Sciatic nerve (tissue), 2 donors: Measurements from ENCODE around the gene EIPR1. TPM values are rescaled to one million over a fixed set of nuclear protein-coding genes. Genes with fewer than 3 reads are reported as not detected.

Source experiments
- ATAC-seq: fragments of 200-7000 bp; cut with Tn5 transposase; one replicate; pipeline ENCODE4 v1.9.1; 2020; ENCODE audit warnings: mild to moderate bottlenecking, moderate library complexity
- DNase-seq: peaks from one replicate; pipeline ENCODE4 v3.0.0-alpha.2; 2020; ENCODE audit warnings: low spot score
- intact Hi-C: fragments of 100-400 bp; cut with DNase I; formaldehyde crosslinking; loops from one replicate; pipeline ENCODE4 v1.14.2; 2022
- total RNA-seq: library from RNA; stranded (reverse); fragmentation: NEBNext Ultra II Directional; extraction: Animal tissue kit (Norgen Biotek cat#: 25700); gene quantifications from one replicate; pipeline ENCODE4 v1.2.1, GENCODE V29; 2021
- donor health status: DM: no; HTN: no; CAD: no.
- donor health status: DM: no; HTN: no; CAD: no.

The EIPR1 gene
- total RNA-seq, 1 donor from 2014 or later, result 14.7 TPM

DNA sequence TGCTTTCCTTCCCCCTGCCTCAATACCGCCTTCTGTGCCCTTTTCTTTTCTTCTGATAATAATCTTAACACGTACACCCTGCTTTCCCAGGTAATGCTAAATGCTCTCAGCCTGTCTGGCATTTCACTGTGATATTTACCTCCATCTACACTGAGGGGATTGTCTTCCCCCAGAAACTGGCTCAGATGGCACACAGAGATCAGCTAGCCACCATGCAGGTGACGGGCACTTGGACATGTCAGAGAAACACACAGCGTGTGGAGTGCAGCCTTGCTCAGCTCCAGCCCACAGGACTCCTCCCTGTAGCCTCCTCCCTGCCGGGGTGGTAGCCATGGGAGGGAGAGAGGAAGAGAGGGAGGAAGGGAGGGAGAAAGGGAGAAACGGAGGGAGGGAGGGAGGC is 131.2 kb downstream of the EIPR1 start:
- DNase-seq (no peak), ATAC-seq (no peak)
- intact Hi-C loops, result no loop called here

DNA sequence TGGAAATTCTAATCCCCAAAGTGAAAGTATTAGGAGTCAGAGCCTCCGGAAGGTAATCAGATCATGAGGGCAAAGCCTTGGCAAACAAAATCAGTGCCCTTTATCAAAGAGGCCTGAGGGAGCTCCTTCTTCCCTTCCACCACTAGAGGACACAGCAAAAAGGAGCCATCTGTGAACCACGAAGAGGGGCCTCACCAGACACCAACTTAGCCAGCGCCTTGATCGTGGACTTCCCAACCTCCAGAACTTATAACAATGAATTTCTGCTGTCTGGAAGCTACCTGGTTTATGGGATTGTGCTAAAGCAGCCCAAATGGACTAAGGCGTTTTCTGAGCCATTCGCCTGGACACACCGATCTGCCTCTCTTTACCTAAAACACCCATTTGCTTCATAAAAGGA is 133.1 kb downstream of the EIPR1 start:
- intact Hi-C loops, result no loop called here
- ATAC-seq (no peak), DNase-seq (no peak)

GRCh38 chr2:3243804-3244203 is 133.8 kb downstream of the EIPR1 start:
- intact Hi-C loops, result no loop called here
- DNase-seq (no peak), ATAC-seq (no peak)

DNA sequence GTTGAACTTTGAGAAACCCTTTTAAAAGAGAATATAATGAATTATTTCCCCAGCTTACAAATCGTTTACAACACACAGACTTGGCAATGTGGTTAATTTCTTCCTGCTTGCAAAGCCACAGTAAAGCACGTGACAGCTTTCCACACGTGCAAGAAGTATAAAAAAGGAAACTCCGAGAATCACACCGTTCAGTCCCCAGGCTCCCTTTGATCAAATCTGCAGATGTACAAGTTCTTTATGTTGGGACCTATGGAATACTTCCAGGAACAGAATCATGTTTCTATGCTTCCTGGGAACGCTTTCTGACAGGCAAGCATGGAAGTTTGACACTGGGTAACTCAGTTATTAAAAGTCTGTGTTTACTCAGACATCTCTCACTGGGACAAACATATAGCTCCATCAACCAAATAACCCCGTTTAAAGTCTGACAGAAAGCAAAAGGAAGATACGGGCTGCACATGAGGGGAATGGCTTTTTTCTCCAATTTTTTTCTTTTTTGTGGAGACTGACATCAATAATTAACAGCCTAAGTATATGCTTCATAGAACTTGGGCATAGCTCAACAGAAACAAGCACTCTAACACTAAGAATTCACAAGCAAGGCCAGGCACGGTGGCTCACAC is 134.8 kb downstream of the EIPR1 start:
- intact Hi-C loops, result no loop called here
- ATAC-seq (no peak), DNase-seq (no peak)

- no peak for ATAC-seq
- intact Hi-C loops, result no loop called here
- no peak for DNase-seq
Observed at GRCh38 chr2:3241971-3242746, 135.5 kb downstream of the EIPR1 start.

DNA sequence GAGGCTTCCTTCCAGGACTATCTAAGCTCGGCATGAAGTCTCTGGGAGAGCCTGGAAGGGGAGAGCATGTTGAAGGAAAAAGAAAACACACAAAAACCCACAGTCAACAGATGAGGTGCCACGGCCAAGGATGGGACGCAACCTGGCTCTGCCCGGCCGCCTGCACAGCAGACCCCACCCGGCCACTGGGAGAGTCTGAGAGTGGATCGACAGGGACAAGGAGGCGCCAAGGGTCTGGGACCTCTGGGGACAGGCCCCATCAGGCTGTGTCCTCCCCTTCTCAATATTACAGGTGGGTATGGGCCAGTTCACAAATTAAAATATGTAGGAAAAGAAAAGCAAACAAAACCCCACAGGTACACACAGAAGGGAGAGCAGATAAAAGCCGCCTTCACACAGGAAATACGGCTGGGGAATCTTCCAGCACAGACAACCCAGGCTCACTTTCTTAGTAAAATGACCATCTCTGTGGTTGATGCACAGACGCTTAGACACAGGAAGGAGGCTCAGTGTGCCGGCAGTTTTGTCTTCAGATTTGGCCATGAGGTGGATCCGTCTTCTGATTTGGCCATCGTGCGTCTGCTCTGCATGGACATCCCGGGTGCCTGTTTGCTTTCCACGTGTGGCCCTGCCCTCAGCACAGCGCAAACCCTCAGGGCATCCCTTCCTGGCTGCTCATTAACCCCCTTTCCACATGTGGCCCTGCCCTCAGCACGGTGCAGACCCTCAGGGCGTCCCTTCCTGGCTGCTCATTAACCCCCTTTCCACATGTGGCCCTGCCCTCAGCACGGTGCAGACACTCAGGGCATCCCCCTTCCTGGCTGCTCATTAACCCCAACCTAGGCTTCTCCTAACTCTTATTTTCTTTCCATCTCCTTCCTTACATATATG is 138.4 kb downstream of the EIPR1 start:
- intact Hi-C loops, result no loop called here
- ATAC-seq (no peak), DNase-seq (no peak)

DNA sequence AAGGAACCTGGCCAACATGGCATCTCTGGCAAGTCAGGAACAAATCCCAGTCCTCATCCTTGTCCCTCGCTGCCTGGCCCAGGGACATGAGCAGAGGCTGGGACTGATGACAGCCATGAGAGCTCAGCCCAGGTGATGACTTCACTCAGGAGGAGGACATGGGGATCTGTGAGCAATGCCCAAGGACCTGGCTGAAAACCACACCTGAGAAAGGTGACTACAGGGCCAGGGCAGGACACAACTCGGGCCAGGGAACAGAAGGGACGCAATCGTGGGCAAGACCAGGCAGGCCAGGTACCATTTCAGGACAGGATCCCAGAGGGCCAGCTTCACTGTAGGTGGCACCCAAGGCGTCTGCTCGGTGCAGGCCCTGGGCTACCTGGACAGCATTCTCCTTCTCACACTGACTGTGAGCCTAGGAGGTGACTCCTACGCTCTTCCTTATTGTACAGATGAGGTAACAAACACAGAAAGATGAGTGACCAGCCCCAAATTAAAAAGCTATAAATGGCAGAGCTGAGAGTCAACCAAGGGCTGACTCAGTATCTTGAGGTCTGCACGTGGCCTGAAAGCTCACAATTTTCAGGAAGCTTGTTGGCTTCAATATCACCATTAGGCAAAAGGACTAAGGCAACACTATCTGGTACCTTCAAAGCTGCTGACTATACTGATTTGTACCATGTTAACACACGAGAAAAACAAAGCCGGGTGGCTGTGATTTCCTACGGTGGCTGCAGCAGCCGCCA is 141.1 kb downstream of the EIPR1 start:
- DNase-seq, result no peak
- no peak for ATAC-seq

DNA sequence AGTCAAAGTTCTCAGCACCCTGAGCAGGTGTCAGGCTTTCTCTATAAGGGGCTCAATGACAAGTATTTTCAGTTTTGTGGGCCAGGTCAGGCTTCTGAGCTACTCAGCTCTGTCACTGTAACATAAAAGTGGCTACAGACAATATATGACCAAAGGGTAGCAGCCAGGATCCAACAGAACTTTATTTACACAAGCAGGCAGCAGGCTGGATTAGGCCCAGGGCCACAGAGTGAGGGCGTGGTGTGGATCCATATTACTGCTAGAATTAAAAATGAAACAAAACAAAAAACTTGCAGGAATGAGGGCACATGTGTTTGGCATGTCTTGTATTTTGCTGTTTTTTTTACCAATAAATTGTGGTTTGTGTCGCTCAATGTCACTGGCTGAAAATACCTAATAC is 143.7 kb downstream of the EIPR1 start:
- intact Hi-C loops, result no loop called here
- no peak for ATAC-seq
- DNase-seq, result no peak

More for the DNA sequence above, 141.1 kb downstream of the EIPR1 start:
- intact Hi-C loops, result no loop called here

DNA sequence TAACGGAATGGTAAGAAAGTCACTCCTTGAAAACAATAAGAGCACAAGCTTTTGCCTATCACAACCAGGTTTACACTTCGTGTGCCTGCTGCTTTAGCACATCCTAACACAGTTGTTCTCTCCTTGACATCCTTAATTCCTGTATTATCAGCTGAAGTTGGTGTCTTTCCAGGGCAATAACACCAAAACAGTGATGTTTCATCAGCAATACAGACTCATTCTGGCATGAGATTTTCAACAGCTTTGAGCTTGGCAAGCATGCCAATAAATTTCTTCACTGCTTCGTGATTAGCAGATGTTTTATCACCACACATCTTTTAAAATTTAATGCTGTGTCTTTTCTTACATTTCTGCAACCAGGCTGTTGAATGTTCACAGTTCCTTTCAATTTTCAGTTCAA is 148.4 kb downstream of the EIPR1 start:
- DNase-seq, result no peak
- ATAC-seq, result no peak
- intact Hi-C loops, result no loop called here

- DNase-seq (no peak), ATAC-seq (no peak)
- intact Hi-C loops, result no loop called here
Observed at GRCh38 chr2:3224681-3225080, 152.9 kb downstream of the EIPR1 start.

GRCh38 chr2:3223080-3223923 is 154.3 kb downstream of the EIPR1 start:
- no peak for DNase-seq
- no peak for ATAC-seq
- intact Hi-C loops, result no loop called here

DNA sequence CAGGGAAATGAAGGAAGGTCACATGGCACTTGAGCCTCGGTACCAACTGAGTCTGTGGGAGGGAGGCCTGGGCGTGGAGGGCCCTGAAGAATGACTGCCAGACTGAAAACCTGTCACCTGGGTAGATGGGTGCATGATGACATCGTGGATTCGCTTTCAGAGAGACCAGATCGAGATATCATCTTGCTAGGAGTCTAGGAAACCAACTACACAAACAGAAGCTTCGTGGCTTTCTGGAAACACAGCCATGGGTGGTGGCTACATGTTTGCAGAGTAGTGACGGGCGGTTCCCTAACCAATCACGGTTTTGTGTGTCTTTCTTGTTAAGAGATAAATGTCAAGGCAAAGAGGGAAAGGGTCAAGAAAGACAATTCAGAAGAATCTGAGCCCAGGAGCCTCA is 155.0 kb downstream of the EIPR1 start:
- DNase-seq (no peak), ATAC-seq (no peak)
- intact Hi-C loops, result no loop called here

GRCh38 chr2:3219536-3219935 is 158.1 kb downstream of the EIPR1 start:
- intact Hi-C loops, result no loop called here
- ATAC-seq, result no peak
- DNase-seq, result no peak

- ATAC-seq, result no peak
Observed at GRCh38 chr2:3217646-3218045, 160.0 kb downstream of the EIPR1 start.

GRCh38 chr2:3216841-3217495 is 160.7 kb downstream of the EIPR1 start:
- ATAC-seq, result no peak
- intact Hi-C loops, result no loop called here
- no peak for DNase-seq

More at GRCh38 chr2:3217646-3218045, 160.0 kb downstream of the EIPR1 start:
- no peak for DNase-seq
- intact Hi-C loops, result no loop called here

- intact Hi-C loops, result no loop called here
- DNase-seq, result no peak
- no peak for ATAC-seq
Observed at GRCh38 chr2:3214806-3215404, 162.7 kb downstream of the EIPR1 start.

DNA sequence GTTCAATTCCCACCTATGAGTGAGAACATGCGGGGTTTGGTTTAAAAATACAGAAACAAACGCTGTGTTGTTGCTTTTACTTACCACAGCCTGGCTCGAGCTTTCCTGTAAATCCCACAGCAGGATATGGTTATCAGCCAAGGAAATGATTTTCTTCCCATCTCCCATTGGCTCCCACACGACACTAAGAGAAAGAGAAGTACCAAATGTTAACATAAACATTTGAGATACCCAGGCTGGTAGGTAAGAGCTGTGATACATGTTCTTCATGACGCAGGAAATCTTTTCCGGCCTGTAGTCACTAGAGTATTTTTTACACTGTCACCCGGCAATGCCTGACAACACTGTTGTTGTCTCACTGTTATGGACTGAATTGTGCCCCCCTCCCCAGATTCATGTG is 163.6 kb downstream of the EIPR1 start:
- intact Hi-C loops, result no loop called here

More for the DNA sequence above, 163.6 kb downstream of the EIPR1 start:
- no peak for ATAC-seq
- no peak for DNase-seq
